ENCODE data around the gene TLR7. TPM values are rescaled to one million over a fixed set of nuclear protein-coding genes. Genes with fewer than 3 reads are reported as not detected.

TLR7 gene
- total RNA-seq, 1 donor from 2014 or later: 0.04 TPM

DNA sequence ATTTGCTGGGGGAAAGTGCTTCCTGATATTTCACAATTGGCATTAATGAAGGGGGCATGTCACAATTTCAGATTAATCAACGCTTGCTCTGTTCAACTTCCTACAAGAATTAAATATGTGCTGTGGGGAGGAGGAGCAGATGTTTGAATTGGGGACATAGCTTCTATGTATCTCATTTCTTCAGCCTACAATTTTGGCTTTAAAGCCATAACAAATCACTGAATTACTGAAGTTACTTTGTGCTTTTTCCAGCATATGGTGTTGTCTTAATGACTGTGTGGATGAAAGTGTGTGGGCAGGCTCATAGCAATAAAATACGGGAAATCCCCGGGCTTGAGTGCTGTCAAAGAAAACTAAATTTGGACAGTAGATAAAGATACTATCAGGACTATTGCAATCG, 813 bp downstream of the TLR7 start:
- peaks cover 35% of the 10 kb centered on the region for H3K9me3 Mint-ChIP-seq
- DNase-seq (ENCODE audit: low spot score in 2 of 2, unreplicated experiment in 2 of 2): no peak
- H3K27ac Mint-ChIP-seq: no peak overlapping the region
- no peak overlapping the region for H3K4me3 Mint-ChIP-seq
- no peaks in the 10 kb centered on the region for H3K4me1 Mint-ChIP-seq
- no peaks in the 10 kb centered on the region for H3K27me3 Mint-ChIP-seq (ENCODE audit: low read depth)
- H3K36me3 Mint-ChIP-seq: no peaks in the 10 kb centered on the region
- TF ChIP-seq, protein P1, sequence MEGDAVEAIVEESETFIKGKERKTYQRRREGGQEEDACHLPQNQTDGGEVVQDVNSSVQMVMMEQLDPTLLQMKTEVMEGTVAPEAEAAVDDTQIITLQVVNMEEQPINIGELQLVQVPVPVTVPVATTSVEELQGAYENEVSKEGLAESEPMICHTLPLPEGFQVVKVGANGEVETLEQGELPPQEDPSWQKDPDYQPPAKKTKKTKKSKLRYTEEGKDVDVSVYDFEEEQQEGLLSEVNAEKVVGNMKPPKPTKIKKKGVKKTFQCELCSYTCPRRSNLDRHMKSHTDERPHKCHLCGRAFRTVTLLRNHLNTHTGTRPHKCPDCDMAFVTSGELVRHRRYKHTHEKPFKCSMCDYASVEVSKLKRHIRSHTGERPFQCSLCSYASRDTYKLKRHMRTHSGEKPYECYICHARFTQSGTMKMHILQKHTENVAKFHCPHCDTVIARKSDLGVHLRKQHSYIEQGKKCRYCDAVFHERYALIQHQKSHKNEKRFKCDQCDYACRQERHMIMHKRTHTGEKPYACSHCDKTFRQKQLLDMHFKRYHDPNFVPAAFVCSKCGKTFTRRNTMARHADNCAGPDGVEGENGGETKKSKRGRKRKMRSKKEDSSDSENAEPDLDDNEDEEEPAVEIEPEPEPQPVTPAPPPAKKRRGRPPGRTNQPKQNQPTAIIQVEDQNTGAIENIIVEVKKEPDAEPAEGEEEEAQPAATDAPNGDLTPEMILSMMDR (IDR thresholded peaks at IDR 0.05; ENCODE audit: unreplicated experiment): no peak

DNA sequence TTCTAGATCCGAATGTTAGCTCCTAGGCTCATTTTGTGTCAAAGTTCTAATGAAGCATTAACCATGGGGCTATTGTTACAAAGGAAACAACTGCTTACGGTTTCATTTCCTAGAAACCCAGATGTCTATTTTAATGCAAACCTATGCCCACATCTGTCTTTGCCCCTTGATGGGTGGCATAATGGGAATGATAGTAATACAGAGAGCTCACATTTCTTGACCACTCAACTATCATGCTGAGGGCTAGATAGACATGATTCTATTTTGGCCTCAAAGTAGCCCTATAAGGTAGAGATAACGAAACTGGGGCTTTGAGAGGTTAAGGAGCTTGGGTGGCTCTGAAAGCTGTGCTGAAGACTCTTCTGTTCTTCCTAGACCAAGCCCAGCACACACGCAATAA, 1.9 kb downstream of the TLR7 start:
- Mint-ChIP-seq H3K4me1 (no peaks in the 10 kb centered on the region), H3K27ac (no peak overlapping the region), H3K4me3 (no peak overlapping the region), H3K27me3 (ENCODE audit: low read depth) (no peaks in the 10 kb centered on the region), H3K36me3 (no peaks in the 10 kb centered on the region), H3K9me3 (peaks cover 38% of the 10 kb centered on the region)
- TF ChIP-seq, protein P1 (IDR thresholded peaks at IDR 0.05; ENCODE audit: unreplicated experiment): no peak
- DNase-seq (ENCODE audit: low spot score in 2 of 2, unreplicated experiment in 2 of 2): no peak

DNA sequence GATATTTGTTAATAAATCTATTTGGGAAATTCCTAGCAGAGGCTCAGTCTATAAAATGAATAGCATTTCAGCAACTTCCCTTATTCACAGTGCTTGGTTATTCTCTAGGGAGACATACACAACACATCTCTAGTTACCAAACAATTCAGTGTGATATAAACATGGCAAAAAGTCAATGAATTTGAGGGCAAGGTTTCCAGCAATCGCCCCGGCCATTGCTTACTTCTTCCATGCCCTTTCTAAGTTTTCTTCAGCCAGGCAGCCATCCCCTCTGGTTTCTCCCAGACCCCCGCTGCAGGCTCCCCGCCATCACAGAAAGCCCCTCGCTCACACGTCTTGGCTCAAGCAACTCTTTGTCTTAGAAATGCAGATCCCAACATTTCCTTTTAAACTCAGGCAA, 4.4 kb downstream of the TLR7 start:
- no peaks in the 10 kb centered on the region for H3K27me3 Mint-ChIP-seq (ENCODE audit: low read depth)
- H3K9me3 Mint-ChIP-seq: peaks cover 44% of the 10 kb centered on the region
- no peaks in the 10 kb centered on the region for H3K4me1 Mint-ChIP-seq
- no peaks in the 10 kb centered on the region for H3K36me3 Mint-ChIP-seq
- H3K4me3 Mint-ChIP-seq: no peak overlapping the region
- DNase-seq (ENCODE audit: low spot score in 2 of 2, unreplicated experiment in 2 of 2): no peak
- H3K27ac Mint-ChIP-seq: no peak overlapping the region
- TF ChIP-seq, protein P1 (IDR thresholded peaks at IDR 0.05; ENCODE audit: unreplicated experiment): no peak

DNA sequence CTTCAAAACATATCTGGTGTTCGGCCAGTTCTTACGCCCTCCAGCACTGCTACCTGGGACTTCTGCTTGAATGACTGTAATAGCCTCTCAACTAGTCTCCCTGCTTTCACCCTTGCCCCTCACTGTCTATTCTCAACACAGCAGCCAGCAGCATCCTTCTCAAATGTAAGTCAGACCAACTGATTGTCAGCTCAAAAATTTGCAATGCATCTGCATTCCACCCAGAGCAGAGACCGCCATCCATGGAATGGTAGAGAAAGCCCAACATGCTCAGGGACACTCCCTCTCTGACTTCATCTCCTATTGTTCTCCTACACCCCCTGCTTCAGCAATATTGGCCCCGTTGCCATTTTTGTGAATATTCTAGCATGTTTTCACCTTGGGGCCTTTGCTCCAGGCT, 5.9 kb downstream of the TLR7 start:
- TF ChIP-seq, protein P1 (IDR thresholded peaks at IDR 0.05; ENCODE audit: unreplicated experiment): no peak
- no peaks in the 10 kb centered on the region for H3K36me3 Mint-ChIP-seq
- peaks cover 4% of the 10 kb centered on the region for H3K4me1 Mint-ChIP-seq
- no peak for DNase-seq (ENCODE audit: low spot score in 2 of 2, unreplicated experiment in 2 of 2)
- H3K9me3 Mint-ChIP-seq: peaks cover 36% of the 10 kb centered on the region
- H3K4me3 Mint-ChIP-seq: no peak overlapping the region
- H3K27ac Mint-ChIP-seq: no peak overlapping the region
- H3K27me3 Mint-ChIP-seq (ENCODE audit: low read depth): no peaks in the 10 kb centered on the region

DNA sequence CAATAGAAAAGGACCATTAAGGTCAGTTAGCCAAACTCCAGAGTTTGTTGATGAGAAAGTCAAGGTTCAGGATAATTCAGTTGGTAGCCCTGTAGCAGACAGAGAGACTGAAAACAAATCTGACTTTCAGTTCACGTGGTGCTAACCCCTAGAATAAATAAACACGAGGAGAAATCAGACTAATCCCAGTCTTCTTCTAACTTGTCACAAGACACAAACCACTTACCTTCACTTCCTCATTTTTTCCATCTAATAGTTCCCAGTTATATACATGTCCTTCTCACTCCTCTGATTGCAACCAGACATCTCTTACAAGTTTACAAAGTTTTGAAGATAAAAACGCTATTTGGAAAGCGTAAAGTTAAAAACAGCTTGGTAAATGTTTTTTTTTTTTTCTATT, 7.7 kb downstream of the TLR7 start:
- Mint-ChIP-seq H3K9me3 (peaks cover 30% of the 10 kb centered on the region), H3K4me3 (no peak overlapping the region), H3K4me1 (peaks cover 4% of the 10 kb centered on the region), H3K27ac (no peak overlapping the region), H3K36me3 (no peaks in the 10 kb centered on the region), H3K27me3 (ENCODE audit: low read depth) (no peaks in the 10 kb centered on the region)
- TF ChIP-seq, protein P1 (IDR thresholded peaks at IDR 0.05; ENCODE audit: unreplicated experiment): no peak
- no peak for DNase-seq (ENCODE audit: low spot score in 2 of 2, unreplicated experiment in 2 of 2)

DNA sequence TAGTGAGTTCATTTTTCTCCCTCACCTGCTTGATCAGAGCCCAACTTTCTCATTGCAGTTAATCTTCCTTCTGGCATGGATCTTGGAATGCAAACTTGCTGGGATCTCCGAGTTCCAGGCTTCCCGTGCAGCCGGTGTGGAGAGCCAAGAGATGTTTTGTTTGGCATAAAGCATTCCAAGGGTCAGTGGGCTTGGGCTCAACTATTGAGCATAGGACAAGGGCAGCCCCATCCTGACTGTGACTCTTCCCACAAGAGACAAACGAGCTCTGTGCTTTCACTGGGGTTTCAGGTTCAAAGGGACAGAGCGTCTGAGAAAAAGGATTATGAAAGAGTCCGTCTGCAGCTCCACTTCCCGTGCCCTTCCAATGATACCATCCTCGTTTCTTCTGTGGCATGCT, 10.5 kb downstream of the TLR7 start:
- DNase-seq (ENCODE audit: low spot score in 2 of 2, unreplicated experiment in 2 of 2): no peak
- Mint-ChIP-seq H3K4me1 (peaks cover 4% of the 10 kb centered on the region), H3K27me3 (ENCODE audit: low read depth) (no peaks in the 10 kb centered on the region), H3K9me3 (peaks cover 31% of the 10 kb centered on the region), H3K27ac (no peak overlapping the region), H3K36me3 (no peaks in the 10 kb centered on the region), H3K4me3 (no peak overlapping the region)
- TF ChIP-seq, protein P1 (IDR thresholded peaks at IDR 0.05; ENCODE audit: unreplicated experiment): no peak
